ENCODE data around the gene SHROOM1.

DNA sequence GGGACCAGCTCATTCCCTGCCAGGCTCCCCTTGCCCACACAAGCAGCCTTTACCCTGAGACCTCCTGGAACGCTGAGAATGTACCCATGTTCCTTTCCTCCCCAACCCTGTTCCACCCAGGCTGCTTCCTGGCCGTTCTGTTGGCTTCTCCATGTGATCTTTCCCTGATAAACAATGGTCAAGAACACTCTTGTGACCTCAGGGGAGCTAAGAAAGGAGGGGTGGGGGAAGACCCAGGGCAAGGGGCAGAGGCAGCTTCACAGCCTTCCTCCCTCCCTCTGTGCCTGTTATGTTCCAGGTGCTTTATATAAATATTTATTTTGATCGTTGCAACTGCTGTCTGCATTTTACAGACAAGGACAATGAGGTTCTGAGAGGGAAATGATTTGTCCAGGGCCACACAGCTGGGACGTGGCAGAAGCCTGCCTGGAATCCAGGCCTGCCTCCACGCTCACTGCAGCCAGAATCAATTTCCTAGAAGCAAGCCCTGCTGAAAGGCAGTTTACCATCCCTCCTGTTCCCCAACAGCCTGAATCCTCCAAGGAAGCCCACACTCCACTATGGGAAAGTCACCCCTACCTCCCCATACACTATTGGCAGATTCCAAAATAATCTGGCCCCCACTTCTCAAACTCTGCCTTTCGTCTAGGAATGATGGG lies 3.9 kb downstream of the SHROOM1 start:
- TF ChIP-seq SUZ12 (IDR thresholded peaks at IDR 0.05; ENCODE audit: extremely low read depth, insufficient read depth, insufficient read length) (no peak), ZNF274 (IDR thresholded peaks at IDR 0.05; ENCODE audit: low read depth, low read length) (no peak), YY1 (IDR thresholded peaks at IDR 0.05; ENCODE audit: insufficient read depth, insufficient read length) (no peak)
